Keratinocyte (primary cell): Measurements from ENCODE around the gene ZCCHC24. TPM values are rescaled to one million over a fixed set of nuclear protein-coding genes. Genes with fewer than 3 reads are reported as not detected.

Experiments used
- DNase-seq: peaks from one replicate; pipeline ENCODE4 v3.0.0-alpha.2; 2011; ENCODE audit warnings: low read depth, missing footprints, low spot score
- FAIRE-seq: peaks from 2 replicates; lab custom pipeline; 2011; peaks lifted over from hg19 to GRCh38; lab: Jason Lieb, UNC
- H2AFZ ChIP-seq: 2 replicates; pipeline ENCODE4 v1.6.0; 2012; ENCODE audit warnings: low read length, control low read depth, inconsistent platforms; ENCODE audit not compliant: control insufficient read depth
- H3K27ac ChIP-seq: 2 replicates; pipeline ENCODE4 v1.5.1; 2011; ENCODE audit warnings: low read length; ENCODE audit not compliant: control insufficient read depth, insufficient read depth
- H3K27me3 ChIP-seq: 3 replicates; pipeline ENCODE4 v1.6.0; 2011; ENCODE audit warnings: low read length; ENCODE audit not compliant: control insufficient read depth, insufficient read depth; ENCODE audit errors: extremely low read depth
- H3K36me3 ChIP-seq, 2 experiments: 2 replicates in 1 of 2; 3 replicates in 1 of 2; pipeline ENCODE4 v1.5.1; 2011; ENCODE audit warnings: low read length in 2 of 2, mild to moderate bottlenecking in 1 of 2; ENCODE audit not compliant: control insufficient read depth in 2 of 2, insufficient read depth in 2 of 2; ENCODE audit errors: extremely low read depth in 1 of 2
- H3K4me1 ChIP-seq: 3 replicates; pipeline ENCODE4 v1.5.1; 2011; ENCODE audit warnings: low read length; ENCODE audit not compliant: control insufficient read depth, insufficient read depth; ENCODE audit errors: extremely low read depth
- H3K4me2 ChIP-seq: 3 replicates; pipeline ENCODE4 v1.6.0; 2011; ENCODE audit warnings: low read depth, low read length; ENCODE audit not compliant: control insufficient read depth, insufficient read depth; ENCODE audit errors: extremely low read depth
- H3K4me3 ChIP-seq, 3 experiments: fragments of 200-600 bp in 1 of 3; sonication (generic) in 1 of 3; 2 replicates in 2 of 3; 3 replicates in 1 of 3; pipeline ENCODE4 v1.5.1; 2011 to 2016; ENCODE audit warnings: low read length in 3 of 3, mild to moderate bottlenecking in 3 of 3, control low read depth in 2 of 3, inconsistent platforms in 1 of 3, low read depth in 1 of 3, mixed read lengths in 1 of 3, mixed run types in 1 of 3, moderate library complexity in 1 of 3; ENCODE audit not compliant: control insufficient read depth in 2 of 3, insufficient read depth in 2 of 3; ENCODE audit errors: extremely low read depth in 1 of 3
- H3K79me2 ChIP-seq: 2 replicates; pipeline ENCODE4 v1.6.0; 2012; ENCODE audit warnings: low read length; ENCODE audit not compliant: control insufficient read depth, insufficient read depth
- H3K9ac ChIP-seq: 3 replicates; pipeline ENCODE4 v1.6.0; 2011; ENCODE audit warnings: low read length; ENCODE audit not compliant: control insufficient read depth, insufficient read depth; ENCODE audit errors: extremely low read depth
- H3K9me1 ChIP-seq: 3 replicates; pipeline ENCODE4 v1.6.0; 2011; ENCODE audit warnings: low read length; ENCODE audit not compliant: control insufficient read depth, insufficient read depth; ENCODE audit errors: extremely low read depth
- H3K9me3 ChIP-seq: 2 replicates; pipeline ENCODE4 v1.5.1; 2012; ENCODE audit warnings: low read depth, low read length; ENCODE audit not compliant: control insufficient read depth
- H4K20me1 ChIP-seq: 3 replicates; pipeline ENCODE4 v1.6.0; 2011; ENCODE audit warnings: low read length; ENCODE audit not compliant: control insufficient read depth, insufficient read depth; ENCODE audit errors: extremely low read depth
- CTCF ChIP-seq, 3 experiments: IDR thresholded peaks in 1 of 3; conservative IDR thresholded peaks in 1 of 3; optimal IDR thresholded peaks in 1 of 3; 2 replicates in 2 of 3; 3 replicates in 1 of 3; pipeline versions ENCODE3 to v1.5.1; 2011; ENCODE audit warnings: low read length in 3 of 3, mild to moderate bottlenecking in 3 of 3, moderate library complexity in 2 of 3, control low read depth in 1 of 3, inconsistent platforms in 1 of 3; ENCODE audit not compliant: insufficient read depth in 2 of 3; ENCODE audit errors: extremely low read depth in 1 of 3
- EZH2 ChIP-seq: IDR thresholded peaks from one replicate; pipeline ENCODE4 v1.6.1; 2012; ENCODE audit warnings: inconsistent platforms, mild to moderate bottlenecking, low read length, moderate library complexity
- dilution Hi-C: fragments of 300-500 bp; cut with MboI; formaldehyde crosslinking; loops from one replicate; pipeline ENCODE4 v1.7.0; 2020; ENCODE audit warnings: low sequenced_read_pairs; ENCODE audit not compliant: extremely low pct_ligation_motif_present
- polyA plus RNA-seq, 5 experiments: library from polyadenylated mRNA; depleted of rRNA in 3 of 5; stranded (reverse) in 3 of 5; stranded (forward) in 1 of 5; unstranded in 1 of 5; fragments of >200 nt; gene quantifications; 1 replicate in 1 of 5; 2 replicates in 3 of 5; 3 replicates in 1 of 5; pipeline versions ENCODE4 v1.2.1 to v1.2.3, GENCODE V29; 2011 to 2012; ENCODE audit warnings: missing spikeins in 2 of 5, low read depth in 1 of 5, low replicate concordance in 1 of 5

Gene ZCCHC24
- polyA plus RNA-seq, 1 donor (not counting 4 experiments of a cell fraction or from before 2014, with no cell fraction given) = 0.96 TPM

GRCh38 chr10:79372871-79373270 is 72.6 kb downstream of the ZCCHC24 start:
- Histone ChIP-seq H3K9me3 (no peaks in the 10 kb centered on the region), H3K4me1 (no peaks in the 10 kb centered on the region), H3K79me2 (no peaks in the 10 kb centered on the region), H3K27me3 (no peaks in the 10 kb centered on the region), H3K9ac (no peak overlapping the region), H4K20me1 (no peaks in the 10 kb centered on the region), H3K27ac (no peak overlapping the region), H3K9me1 (no peaks in the 10 kb centered on the region), H2AFZ (no peak overlapping the region), H3K36me3 (no peaks in the 10 kb centered on the region), H3K4me2 (no peak overlapping the region), H3K4me3 (no peak overlapping the region)
- dilution Hi-C loops = no loop called here
- TF ChIP-seq EZH2 = no peak
- no peak for TF ChIP-seq CTCF (optimal IDR thresholded peaks at IDR 0.05 in 1 of 3, IDR thresholded peaks at IDR 0.05 in 1 of 3, conservative IDR thresholded peaks at IDR 0.05 in 1 of 3; ENCODE audit: extremely low read depth in 1 of 3, insufficient read depth in 2 of 3, low read length in 3 of 3)
- no peak for FAIRE-seq
- DNase-seq = no peak

- no peak overlapping the region for H3K4me2 ChIP-seq
- H3K9me3 ChIP-seq = no peaks in the 10 kb centered on the region
- dilution Hi-C loops = no loop called here
- H3K27me3 ChIP-seq = no peaks in the 10 kb centered on the region
- no peaks in the 10 kb centered on the region for H3K36me3 ChIP-seq
- no peak overlapping the region for H3K27ac ChIP-seq
- H3K4me3 ChIP-seq = no peak overlapping the region
- no peaks in the 10 kb centered on the region for H3K9me1 ChIP-seq
- no peaks in the 10 kb centered on the region for H3K79me2 ChIP-seq
- no peak for FAIRE-seq
- DNase-seq = no peak
- H3K4me1 ChIP-seq = no peaks in the 10 kb centered on the region
- H3K9ac ChIP-seq = no peak overlapping the region
- no peak overlapping the region for H2AFZ ChIP-seq
- no peaks in the 10 kb centered on the region for H4K20me1 ChIP-seq
- TF ChIP-seq CTCF (optimal IDR thresholded peaks at IDR 0.05 in 1 of 3, IDR thresholded peaks at IDR 0.05 in 1 of 3, conservative IDR thresholded peaks at IDR 0.05 in 1 of 3; ENCODE audit: extremely low read depth in 1 of 3, insufficient read depth in 2 of 3, low read length in 3 of 3) (no peak), EZH2 (no peak)
Measured at GRCh38 chr10:79367426-79368189, 77.8 kb downstream of the ZCCHC24 start.
